HG02943 (cell line): Measurements from ENCODE around the gene ST8SIA2.

Source experiments
- ATAC-seq: cut with Tn5 transposase; IDR thresholded peaks from one replicate; pipeline ENCODE4 v1.9.1; 2021; ENCODE audit warnings: mild to moderate bottlenecking, low read depth, moderate library complexity; ENCODE audit not compliant: unreplicated experiment

The ST8SIA2 gene

GRCh38 chr15:92395098-92395635 is 1.5 kb downstream of the ST8SIA2 start:
- no peak for ATAC-seq

GRCh38 chr15:92399271-92399950 is 5.7 kb downstream of the ST8SIA2 start:
- no peak for ATAC-seq

GRCh38 chr15:92400573-92400972 is 6.9 kb downstream of the ST8SIA2 start:
- ATAC-seq = no peak

GRCh38 chr15:92400980-92401787 is 7.5 kb downstream of the ST8SIA2 start:
- ATAC-seq = no peak

GRCh38 chr15:92402751-92403150 is 9.1 kb downstream of the ST8SIA2 start:
- ATAC-seq = no peak

- ATAC-seq = no peak
Observed at GRCh38 chr15:92405942-92406341, 12.3 kb downstream of the ST8SIA2 start.

GRCh38 chr15:92407321-92407720 is 13.6 kb downstream of the ST8SIA2 start:
- ATAC-seq = no peak

- no peak for ATAC-seq
Observed at GRCh38 chr15:92407916-92408315, 14.2 kb downstream of the ST8SIA2 start.

- no peak for ATAC-seq
Observed at GRCh38 chr15:92409006-92409405, 15.3 kb downstream of the ST8SIA2 start.

- ATAC-seq = no peak
Observed at GRCh38 chr15:92409521-92409920, 15.8 kb downstream of the ST8SIA2 start.

- no peak for ATAC-seq
Observed at GRCh38 chr15:92410537-92410936, 16.9 kb downstream of the ST8SIA2 start.

GRCh38 chr15:92411256-92411655 is 17.6 kb downstream of the ST8SIA2 start:
- ATAC-seq = no peak

- ATAC-seq = no peak
Observed at GRCh38 chr15:92413510-92413909, 19.8 kb downstream of the ST8SIA2 start.

- no peak for ATAC-seq
Observed at GRCh38 chr15:92415639-92416297, 22.1 kb downstream of the ST8SIA2 start.

- no peak for ATAC-seq
Observed at GRCh38 chr15:92416557-92416956, 22.9 kb downstream of the ST8SIA2 start.

- no peak for ATAC-seq
Observed at GRCh38 chr15:92417716-92418115, 24.0 kb downstream of the ST8SIA2 start.

- ATAC-seq = no peak
Observed at GRCh38 chr15:92418864-92419263, 25.2 kb downstream of the ST8SIA2 start.

- no peak for ATAC-seq
Observed at GRCh38 chr15:92421976-92422375, 28.3 kb downstream of the ST8SIA2 start.

- ATAC-seq = no peak
Observed at GRCh38 chr15:92425578-92426225, 32.0 kb downstream of the ST8SIA2 start.

- no peak for ATAC-seq
Observed at GRCh38 chr15:92429378-92430068, 35.8 kb downstream of the ST8SIA2 start.
